H1 (cell line): Measurements from ENCODE around the gene GAB2. TPM values are rescaled to one million over a fixed set of nuclear protein-coding genes. Genes with fewer than 3 reads are reported as not detected.

ENCODE experiments used
- ASH2L ChIP-seq: fragments of 200-600, 300-600 bp; sonication (generic); IDR thresholded peaks from one replicate; pipeline ENCODE4 v1.7.1; 2017; ENCODE audit warnings: low read length
- JUND ChIP-seq: IDR thresholded peaks from 2 replicates; pipeline ENCODE4 v1.6.1; 2011; ENCODE audit warnings: mild to moderate bottlenecking, improper control_type of control experiment, low read length
- SP1 ChIP-seq: IDR thresholded peaks from 2 replicates; pipeline ENCODE4 v1.6.1; 2011; ENCODE audit warnings: low read depth, low read length
- SRF ChIP-seq: IDR thresholded peaks from 2 replicates; pipeline ENCODE4 v1.6.1; 2011; ENCODE audit warnings: mild to moderate bottlenecking, low read depth, low read length, moderate library complexity
- TBP ChIP-seq: IDR thresholded peaks from 2 replicates; pipeline ENCODE4 v1.6.1; 2011; ENCODE audit warnings: low read depth, low read length, improper control_type of control experiment
- polyA plus RNA-seq, 7 experiments: library from polyadenylated mRNA; depleted of rRNA in 3 of 7; stranded (reverse) in 5 of 7; unstranded in 2 of 7; fragments of >200 nt in 5 of 7; fragments of 200-250 nt in 2 of 7; gene quantifications; 1 replicate in 5 of 7; 2 replicates in 1 of 7; 4 replicates in 1 of 7; pipeline versions ENCODE4 v1.2.1 to v1.2.3, GENCODE V29; 2011 to 2013; ENCODE audit warnings: missing spikeins in 2 of 7, mixed read lengths in 2 of 7
- total RNA-seq: library from RNA; stranded (reverse); fragmentation: NEBNext Ultra II Directional; extraction: Animal tissue kit (Norgen Biotek cat#: 25700); gene quantifications from 2 replicates; pipeline ENCODE4 v1.2.1, GENCODE V29; 2021

The GAB2 gene
- total and polyA plus RNA-seq, 2 of the 8 experiments (the other 6 are each of a cell fraction or from before 2014, with no cell fraction given), result 6.3 to 14.0 TPM

DNA sequence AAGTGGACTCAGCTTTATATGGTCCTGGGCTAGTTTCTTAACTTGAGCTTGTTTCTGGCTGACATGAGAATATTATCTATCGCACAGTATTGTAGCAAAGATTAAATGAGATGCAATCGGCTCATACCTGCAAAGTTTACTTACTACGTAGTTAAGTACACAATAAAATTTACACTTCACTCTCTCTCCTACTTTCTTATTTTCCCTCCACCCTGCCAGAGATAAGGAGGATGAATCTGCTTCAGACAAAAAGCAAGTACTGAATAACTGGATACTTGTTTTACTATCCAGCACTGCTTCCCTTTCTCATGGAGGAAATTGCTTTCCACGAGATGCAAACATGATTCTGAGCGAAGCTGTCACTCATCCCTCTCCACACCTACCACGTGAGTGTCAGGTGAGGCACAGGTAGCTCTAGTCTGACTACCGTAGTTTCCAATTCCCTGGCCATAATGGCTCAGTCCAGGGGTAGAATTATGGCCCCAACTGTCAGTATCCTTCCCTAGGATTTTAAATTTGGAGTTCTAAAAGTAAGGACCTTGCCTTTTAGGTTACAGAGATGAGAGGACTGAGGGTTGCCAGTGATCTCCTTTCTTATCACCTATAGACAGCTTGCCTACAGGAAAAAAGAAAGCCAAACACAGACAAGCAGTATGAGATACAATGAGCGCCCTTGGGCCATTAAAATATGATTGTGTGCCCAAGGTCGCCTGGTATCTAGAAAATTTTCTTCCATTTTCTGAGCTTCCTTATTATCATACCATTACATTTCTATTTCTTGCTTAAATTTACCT, 39.8 kb downstream of the GAB2 start (continued):
- TF ChIP-seq SP1 (no peak), JUND (no peak), TBP (no peak), ASH2L (no peak), SRF (no peak)
- TF ChIP-seq, all 59 proteins: peak for 0
